KMS-11 (cell line): ENCODE data around the gene GNAZ.

Experiments used
- H2AFZ ChIP-seq: fragments of 200-600 bp; sonication (generic); 2 replicates; pipeline ENCODE4 v1.6.1; 2016; ENCODE audit warnings: antibody characterized with exemption, mixed run types, low read depth
- H3K27ac ChIP-seq: fragments of 200-600 bp; sonication (generic); 2 replicates; pipeline ENCODE4 v1.6.1; 2016; ENCODE audit warnings: mild to moderate bottlenecking, mixed run types
- H3K27me3 ChIP-seq: fragments of 200-600 bp; sonication (generic); 2 replicates; pipeline ENCODE4 v1.6.1; 2017; ENCODE audit warnings: mild to moderate bottlenecking, low read depth, mixed run types, moderate library complexity; ENCODE audit not compliant: insufficient read depth
- H3K36me3 ChIP-seq: fragments of 200-600 bp; sonication (generic); 2 replicates; pipeline ENCODE4 v1.6.1; 2017; ENCODE audit warnings: mild to moderate bottlenecking, mixed run types; ENCODE audit not compliant: insufficient read depth
- H3K4me1 ChIP-seq: fragments of 200-600 bp; sonication (generic); 2 replicates; pipeline ENCODE4 v1.6.1; 2016; ENCODE audit warnings: mild to moderate bottlenecking, low read depth, mixed run types; ENCODE audit not compliant: poor library complexity, severe bottlenecking
- H3K4me2 ChIP-seq: fragments of 200-600 bp; sonication (generic); 2 replicates; pipeline ENCODE4 v1.7.0; 2016; ENCODE audit warnings: mild to moderate bottlenecking, mixed run types
- H3K4me3 ChIP-seq: fragments of 200-600 bp; sonication (generic); IDR thresholded peaks from 2 replicates; pipeline ENCODE4 v1.6.1; 2017; ENCODE audit warnings: low read depth, low read length, mixed read lengths; ENCODE audit not compliant: insufficient read depth
- H3K79me2 ChIP-seq: fragments of 200-600 bp; sonication (generic); 2 replicates; pipeline ENCODE4 v1.6.1; 2016; ENCODE audit warnings: low read depth, mixed run types; ENCODE audit not compliant: insufficient read depth
- H3K9ac ChIP-seq: fragments of 200-600 bp; sonication (generic); 2 replicates; pipeline ENCODE4 v1.6.1; 2016; ENCODE audit warnings: mild to moderate bottlenecking, mixed run types
- H4K20me1 ChIP-seq: fragments of 200-600 bp; sonication (generic); 2 replicates; pipeline ENCODE4 v1.6.1; 2016; ENCODE audit warnings: mild to moderate bottlenecking, mixed run types; ENCODE audit not compliant: insufficient read depth
- CTCF ChIP-seq: fragments of 200-600 bp; sonication (generic); conservative IDR thresholded peaks from 2 replicates; pipeline ENCODE4 v1.6.1; 2017; ENCODE audit warnings: low read depth, mild to moderate bottlenecking, antibody characterized with exemption, low read length, moderate library complexity, mixed read lengths

Gene GNAZ

GRCh38 chr22:23066200-23067022 is 3.9 kb upstream of the GNAZ start:
- Histone ChIP-seq H2AFZ (no peak overlapping the region), H3K4me2 (no peak overlapping the region), H3K79me2 (no peaks in the 10 kb centered on the region), H4K20me1 (no peaks in the 10 kb centered on the region), H3K9ac (no peak overlapping the region), H3K27ac (no peak overlapping the region), H3K4me1 (peaks cover 10% of the 10 kb centered on the region), H3K4me3 (no peak overlapping the region), H3K36me3 (no peaks in the 10 kb centered on the region), H3K27me3 (no peaks in the 10 kb centered on the region)
- TF ChIP-seq CTCF: no peak

GRCh38 chr22:23067023-23067650 is 3.2 kb upstream of the GNAZ start:
- H3K79me2 ChIP-seq: no peaks in the 10 kb centered on the region
- no peak overlapping the region for H3K9ac ChIP-seq
- H3K4me2 ChIP-seq: no peak overlapping the region
- no peak overlapping the region for H2AFZ ChIP-seq
- H3K4me1 ChIP-seq: peaks cover 10% of the 10 kb centered on the region
- H4K20me1 ChIP-seq: no peaks in the 10 kb centered on the region
- H3K36me3 ChIP-seq: no peaks in the 10 kb centered on the region
- H3K4me3 ChIP-seq: no peak overlapping the region
- no peak for TF ChIP-seq CTCF
- no peak overlapping the region for H3K27ac ChIP-seq
- no peaks in the 10 kb centered on the region for H3K27me3 ChIP-seq

- H3K9ac ChIP-seq: no peak overlapping the region
- no peaks in the 10 kb centered on the region for H4K20me1 ChIP-seq
- no peak overlapping the region for H2AFZ ChIP-seq
- H3K4me2 ChIP-seq: no peak overlapping the region
- TF ChIP-seq CTCF: no peak
- H3K79me2 ChIP-seq: no peaks in the 10 kb centered on the region
- no peaks in the 10 kb centered on the region for H3K27me3 ChIP-seq
- H3K4me1 ChIP-seq: peaks cover 10% of the 10 kb centered on the region
- no peaks in the 10 kb centered on the region for H3K36me3 ChIP-seq
- no peak overlapping the region for H3K27ac ChIP-seq
- no peak overlapping the region for H3K4me3 ChIP-seq
Observed at GRCh38 chr22:23067691-23068090, 2.6 kb upstream of the GNAZ start.

- H3K4me1 ChIP-seq: peaks cover 10% of the 10 kb centered on the region
- H3K79me2 ChIP-seq: no peaks in the 10 kb centered on the region
- TF ChIP-seq CTCF: no peak
- H3K36me3 ChIP-seq: no peaks in the 10 kb centered on the region
- no peak overlapping the region for H3K27ac ChIP-seq
- no peaks in the 10 kb centered on the region for H4K20me1 ChIP-seq
- H3K4me3 ChIP-seq: no peak overlapping the region
- H3K9ac ChIP-seq: no peak overlapping the region
- H3K27me3 ChIP-seq: no peaks in the 10 kb centered on the region
- H3K4me2 ChIP-seq: no peak overlapping the region
- H2AFZ ChIP-seq: no peak overlapping the region
Observed at GRCh38 chr22:23068096-23068831, 2.1 kb upstream of the GNAZ start.
